PFSK-1 (cell line): ENCODE measurements around the gene KIF2B. TPM values are rescaled to one million over a fixed set of nuclear protein-coding genes. Genes with fewer than 3 reads are reported as not detected.

Experiments
- FOXP2 ChIP-seq: optimal IDR thresholded peaks from 2 replicates; pipeline ENCODE3; 2011; ENCODE audit warnings: borderline replicate concordance, control low read depth, inconsistent platforms; ENCODE audit not compliant: insufficient read depth; ENCODE audit errors: extremely low read length, extremely low read depth
- POLR2AphosphoS5 ChIP-seq: IDR thresholded peaks from 2 replicates; pipeline ENCODE4 v1.6.1; 2012; ENCODE audit warnings: low read depth, mild to moderate bottlenecking, control low read depth, low read length, moderate library complexity
- REST ChIP-seq, 2 experiments: IDR thresholded peaks; 2 replicates each; pipeline versions ENCODE4 v1.6.1 to v1.8.0; 2011 to 2012; ENCODE audit warnings: low read depth in 2 of 2, low read length in 2 of 2, control low read depth in 1 of 2, inconsistent platforms in 1 of 2, mild to moderate bottlenecking in 1 of 2, moderate library complexity in 1 of 2; ENCODE audit not compliant: insufficient read depth in 1 of 2
- SIN3A ChIP-seq: IDR thresholded peaks from 2 replicates; pipeline ENCODE4 v1.6.1; 2012; ENCODE audit warnings: mild to moderate bottlenecking, low read length, moderate library complexity, borderline replicate concordance; ENCODE audit not compliant: insufficient read depth
- TAF1 ChIP-seq: IDR thresholded peaks from 2 replicates; pipeline ENCODE4 v1.6.1; 2012; ENCODE audit warnings: low read length, control low read depth, borderline replicate concordance; ENCODE audit not compliant: insufficient read depth
- polyA plus RNA-seq: library from polyadenylated mRNA; unstranded; fragments of >200 nt; gene quantifications from one replicate; pipeline ENCODE4 v1.2.1, GENCODE V29; 2012; ENCODE audit warnings: low read depth, missing spikeins; ENCODE audit not compliant: insufficient read length

KIF2B gene
- not detected for polyA plus RNA-seq

- no peak for TF ChIP-seq SIN3A
- no peak for TF ChIP-seq REST (IDR thresholded peaks at IDR 0.05; ENCODE audit: insufficient read depth in 1 of 2, low read depth in 2 of 2, low read length in 2 of 2)
- no peak for TF ChIP-seq TAF1
- no peak for TF ChIP-seq POLR2AphosphoS5
- TF ChIP-seq FOXP2: no peak
Measured at GRCh38 chr17:53822764-53823163, at the start of gene KIF2B. Gene KIF2B, plus strand, starts transcription at chr17:53822927. Its CDS starts 107 bp downstream, at chr17:53823034.

GRCh38 chr17:53780320-53780719, 42.4 kb upstream of the KIF2B start:
- TF ChIP-seq FOXP2 (no peak), POLR2AphosphoS5 (no peak), REST (IDR thresholded peaks at IDR 0.05; ENCODE audit: insufficient read depth in 1 of 2, low read depth in 2 of 2, low read length in 2 of 2) (no peak), TAF1 (no peak), SIN3A (no peak)

GRCh38 chr17:53791551-53791950, 31.2 kb upstream of the KIF2B start:
- TF ChIP-seq REST (IDR thresholded peaks at IDR 0.05; ENCODE audit: insufficient read depth in 1 of 2, low read depth in 2 of 2, low read length in 2 of 2): no peak
- no peak for TF ChIP-seq FOXP2
- TF ChIP-seq POLR2AphosphoS5: no peak
- no peak for TF ChIP-seq SIN3A
- no peak for TF ChIP-seq TAF1

- no peak for TF ChIP-seq TAF1
Measured at GRCh38 chr17:53792451-53792850, 30.3 kb upstream of the KIF2B start.

- TF ChIP-seq TAF1: no peak
- TF ChIP-seq FOXP2: no peak
- no peak for TF ChIP-seq POLR2AphosphoS5
- no peak for TF ChIP-seq SIN3A
- no peak for TF ChIP-seq REST (IDR thresholded peaks at IDR 0.05; ENCODE audit: insufficient read depth in 1 of 2, low read depth in 2 of 2, low read length in 2 of 2)
Measured at GRCh38 chr17:53792997-53793396, 29.7 kb upstream of the KIF2B start.
